B cell (primary cell): ENCODE measurements around the gene OR2C3. TPM values are rescaled to one million over a fixed set of nuclear protein-coding genes. Genes with fewer than 3 reads are reported as not detected.
A peak's percentile ranks its signal among the peaks of the same experiment; 100 is the strongest.
"Not testable (repeated sequence)": the region's sequence is repeated elsewhere in the genome, so short reads cannot be mapped to it uniquely, and the experiment has no call there.

Experiments
- ATAC-seq: fragments of 200-7000 bp; cut with Tn5 transposase; one replicate; pipeline ENCODE4 v1.10.0; 2021; ENCODE audit warnings: low read depth, mild to moderate bottlenecking, moderate number of reproducible peaks, moderate library complexity
- CTCF ChIA-PET: fragments of 350-600 bp; sonication (Branson Sonifier 250); formaldehyde crosslinking; loops from one replicate; lab custom pipeline; 2021; ENCODE audit warnings: antibody characterized with exemption, inconsistent platforms; lab: Charles Lee
- POLR2A ChIA-PET: fragments of 350-600 bp; sonication (Branson Sonifier 250); formaldehyde crosslinking; loops from one replicate; lab custom pipeline; 2021; ENCODE audit warnings: antibody characterized with exemption; lab: Charles Lee
- DNase-seq: peaks from one replicate; pipeline ENCODE4 v3.0.0; 2013
- H2AFZ ChIP-seq: 2 replicates; pipeline ENCODE4 v1.6.1; 2012; ENCODE audit warnings: mild to moderate bottlenecking, low read depth, low read length; ENCODE audit not compliant: insufficient read depth, poor library complexity, severe bottlenecking
- H3K27ac ChIP-seq, 2 donors: 1 replicate in 1 of 2; 2 replicates in 1 of 2; pipeline ENCODE4 v1.5.1; 2012 to 2013; ENCODE audit warnings: low read length in 2 of 2, mild to moderate bottlenecking in 2 of 2, moderate library complexity in 1 of 2
- H3K27me3 ChIP-seq, 4 experiments: fragments of 200-600 bp in 1 of 4; sonication (generic) in 1 of 4; replicated peaks in 1 of 4; 1 replicate in 2 of 4; 2 replicates in 2 of 4; pipeline versions ENCODE4 v1.6.1 to v1.7.0; 2013 to 2016; ENCODE audit warnings: low read length in 3 of 4, mild to moderate bottlenecking in 2 of 4, mixed read lengths in 1 of 4, moderate library complexity in 1 of 4; ENCODE audit not compliant: insufficient read depth in 4 of 4, control insufficient read depth in 3 of 4; ENCODE audit errors: control extremely low read depth in 1 of 4
- H3K36me3 ChIP-seq, 2 experiments: replicated peaks in 1 of 2; 1 replicate in 1 of 2; 2 replicates in 1 of 2; pipeline versions ENCODE4 v1.6.1 to v1.7.1; 2013; ENCODE audit warnings: low read length in 1 of 2; ENCODE audit not compliant: insufficient read depth in 2 of 2, control insufficient read depth in 1 of 2; ENCODE audit errors: control extremely low read depth in 1 of 2, extremely low read depth in 1 of 2
- H3K4me1 ChIP-seq, 2 donors: fragments of 200-600 bp in 1 of 2; sonication (generic) in 1 of 2; 1 replicate in 1 of 2; 2 replicates in 1 of 2; pipeline versions ENCODE4 v1.5.1 to v1.6.1; 2013 to 2017; ENCODE audit warnings: low read length in 2 of 2; ENCODE audit not compliant: control insufficient read depth in 2 of 2, insufficient read depth in 2 of 2
- H3K4me2 ChIP-seq: replicated peaks from 2 replicates; pipeline ENCODE3; 2012; ENCODE audit warnings: mild to moderate bottlenecking, low read depth, low read length; ENCODE audit not compliant: poor library complexity, severe bottlenecking
- H3K4me3 ChIP-seq, 5 experiments: fragments of 200-600 bp in 1 of 5; sonication (generic) in 1 of 5; 1 replicate in 3 of 5; 2 replicates in 2 of 5; pipeline versions ENCODE4 v1.5.1 to v1.7.0; 2011 to 2016; ENCODE audit warnings: low read length in 4 of 5, mild to moderate bottlenecking in 4 of 5, low read depth in 2 of 5, control low read depth in 1 of 5, moderate library complexity in 1 of 5; ENCODE audit not compliant: insufficient read depth in 1 of 5; ENCODE audit errors: control extremely low read depth in 1 of 5, extremely low read depth in 1 of 5
- H3K79me2 ChIP-seq: fragments of 200-600 bp; sonication (generic); one replicate; pipeline ENCODE4 v1.6.0; 2016; ENCODE audit warnings: low read length; ENCODE audit not compliant: control insufficient read depth, insufficient read depth
- H3K9ac ChIP-seq: fragments of 200-600 bp; sonication (generic); 2 replicates; pipeline ENCODE4 v1.6.1; 2017; ENCODE audit warnings: mild to moderate bottlenecking, low read length, moderate library complexity
- H3K9me3 ChIP-seq, 3 donors: one replicate each; pipeline versions ENCODE4 v1.6.1 to v1.7.1; 2013; ENCODE audit warnings: low read length in 2 of 3; ENCODE audit not compliant: control insufficient read depth in 2 of 3, insufficient read depth in 1 of 3; ENCODE audit errors: control extremely low read depth in 1 of 3
- H4K20me1 ChIP-seq: 2 replicates; pipeline ENCODE4 v1.6.0; 2012; ENCODE audit warnings: mild to moderate bottlenecking, low read length; ENCODE audit not compliant: insufficient read depth, control insufficient read depth, poor library complexity, severe bottlenecking
- H3K27ac Mint-ChIP-seq: one replicate; pipeline ENCODE4 v1.8.0; 2021; ENCODE audit warnings: mixed read lengths
- H3K27me3 Mint-ChIP-seq: one replicate; pipeline ENCODE4 v1.8.0; 2021; ENCODE audit warnings: mixed read lengths
- H3K4me1 Mint-ChIP-seq: one replicate; pipeline ENCODE4 v1.8.0; 2021; ENCODE audit warnings: mixed read lengths
- H3K4me3 Mint-ChIP-seq: one replicate; pipeline ENCODE4 v1.8.0; 2021; ENCODE audit warnings: mixed read lengths
- H3K9me3 Mint-ChIP-seq: one replicate; pipeline ENCODE4 v1.8.0; 2022; ENCODE audit warnings: mixed read lengths; ENCODE audit not compliant: insufficient read depth
- EZH2 ChIP-seq: IDR thresholded peaks from 2 replicates; pipeline ENCODE4 v1.6.1; 2012; ENCODE audit warnings: borderline replicate concordance, low read depth, mild to moderate bottlenecking, moderate library complexity, low read length; ENCODE audit not compliant: insufficient read depth, poor library complexity, severe bottlenecking
- WGBS: methylation state at CpG from one replicate; pipeline ENCODE4 v1.1.5; 2013; ENCODE audit warnings: missing lambda C conversion rate; ENCODE audit not compliant: insufficient coverage; 5-methylcytosine and 5-hydroxymethylcytosine counted together
- intact Hi-C: fragments of 100-400 bp; cut with micrococcal nuclease; formaldehyde crosslinking; loops from one replicate; pipeline ENCODE4 v1.10.0; 2022
- polyA plus RNA-seq: library from polyadenylated mRNA; depleted of rRNA; stranded (reverse); fragments of >200 nt; gene quantifications from 2 replicates; pipeline ENCODE4 v1.2.3, GENCODE V29; 2012
- total RNA-seq, 2 donors: library from RNA; stranded (reverse); fragments of 120-200 nt in 1 of 2; gene quantifications; 1 replicate in 1 of 2; 2 replicates in 1 of 2; pipeline versions ENCODE4 v1.2.3 to v1.2.4, GENCODE V29; 2013 to 2022
- TF ChIP-seq, protein P1 (sequence below): fragments of 200-600 bp; IDR thresholded peaks from one replicate; pipeline ENCODE4 v1.8.0; 2022; ENCODE audit warnings: antibody characterized with exemption, mild to moderate bottlenecking

OR2C3 gene
- total and polyA plus RNA-seq, 2 donors (not counting 1 experiment from before 2014, with no cell fraction given), result not detected

DNA sequence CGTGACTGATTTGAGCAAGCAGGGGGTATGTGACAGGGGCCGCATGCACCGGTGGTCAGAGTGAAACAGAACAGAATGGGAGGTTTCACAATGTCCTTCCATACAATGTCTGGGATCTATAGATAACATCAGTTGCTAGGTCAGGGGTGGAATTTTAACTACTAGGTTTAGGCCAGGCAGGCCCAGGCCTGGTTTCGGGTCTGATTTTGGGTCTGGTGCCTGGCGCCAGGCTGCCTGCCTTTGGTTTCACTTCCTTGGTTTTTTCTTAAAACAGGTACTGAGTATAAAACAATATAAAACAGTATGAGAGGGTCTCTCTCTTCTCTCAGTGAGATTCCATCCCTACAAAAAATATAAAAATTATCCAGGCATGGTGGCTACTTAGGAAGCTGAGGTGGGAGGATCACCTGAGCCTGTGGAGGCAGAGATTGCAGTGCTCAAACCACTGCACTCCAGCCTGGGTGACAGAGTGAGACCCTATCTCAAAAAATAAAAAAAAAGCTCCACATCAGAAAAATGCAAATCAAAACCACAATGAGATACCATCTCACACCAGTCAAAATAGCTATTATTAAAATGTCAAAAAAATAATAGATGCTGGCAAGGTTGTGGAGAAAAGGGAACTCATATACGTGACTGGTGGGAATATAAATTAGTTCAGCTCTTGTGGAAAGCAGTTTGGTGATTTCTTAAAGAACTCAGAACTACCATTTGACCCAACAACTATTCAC is 59.7 kb downstream of the OR2C3 start:
- H3K27ac Mint-ChIP-seq, result peak overlapping the region; percentile 98
- intact Hi-C loops, result loop anchor here (1.0 to 5.0 kb wide), 3 partner anchors 36 to 909 kb away; partner anchors contain the start of genes CNST and TFB2M
- Histone ChIP-seq H3K27ac (peak overlapping the region; percentile 63 to 88), H2AFZ (peak overlapping the region; percentile 49), H3K4me1 (peaks cover 15 to 18% of the 10 kb centered on the region in 2 donors), H3K4me2 (peak overlapping the region; percentile 60)
- not testable (repeated sequence) for H3K27me3 ChIP-seq, H3K9ac ChIP-seq, H4K20me1 ChIP-seq, H3K36me3 ChIP-seq, H3K79me2 ChIP-seq, H3K4me3 ChIP-seq, H3K9me3 Mint-ChIP-seq, H3K27me3 Mint-ChIP-seq, H3K9me3 ChIP-seq
- peak; percentile 60 for DNase-seq
- peak overlapping the region; percentile 68 for H3K4me3 Mint-ChIP-seq
- 41% methylated on average over 3 of the region's 6 CpGs for WGBS
- peak; percentile 71 for ATAC-seq
- POLR2A ChIA-PET, result interaction anchor here (1.3 kb wide), 1 partner anchor 39 kb away, joined by 3 read pairs; no protein-coding TSS in a partner anchor
- CTCF ChIA-PET, result interaction anchor here (1.0 to 4.8 kb wide), 8 partner anchors 10 to 104 kb away, joined by 3 to 56 read pairs (median 6); no protein-coding TSS in a partner anchor
- peaks cover 37% of the 10 kb centered on the region for H3K4me1 Mint-ChIP-seq

DNA sequence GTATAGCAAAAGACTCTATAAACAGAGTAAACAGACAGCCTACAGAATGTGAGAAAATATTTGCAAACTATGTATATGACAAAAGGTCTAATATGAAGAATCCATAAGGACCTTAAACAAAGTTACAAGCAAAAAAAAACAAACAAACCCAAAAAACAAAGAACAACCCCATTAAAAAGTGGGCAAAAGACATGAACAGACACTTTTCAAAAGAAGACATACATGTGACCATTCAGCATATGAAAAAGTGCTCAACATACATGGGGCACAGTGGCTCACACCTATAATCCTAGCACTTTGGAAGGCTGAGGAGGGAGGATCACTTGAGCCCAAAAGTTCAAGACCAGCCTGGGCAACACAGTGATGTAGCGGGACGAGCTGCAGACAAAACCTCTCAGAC is 60.4 kb downstream of the OR2C3 start:
- H4K20me1 ChIP-seq, result no peaks in the 10 kb centered on the region
- no peak overlapping the region for H3K4me3 ChIP-seq
- H3K4me2 ChIP-seq, result peak overlapping the region; percentile 2
- H3K27me3 ChIP-seq, result no peaks in the 10 kb centered on the region
- POLR2A ChIA-PET, result no interaction called here
- peaks cover 15 to 19% of the 10 kb centered on the region in 2 donors for H3K4me1 ChIP-seq
- TF ChIP-seq, protein P1, sequence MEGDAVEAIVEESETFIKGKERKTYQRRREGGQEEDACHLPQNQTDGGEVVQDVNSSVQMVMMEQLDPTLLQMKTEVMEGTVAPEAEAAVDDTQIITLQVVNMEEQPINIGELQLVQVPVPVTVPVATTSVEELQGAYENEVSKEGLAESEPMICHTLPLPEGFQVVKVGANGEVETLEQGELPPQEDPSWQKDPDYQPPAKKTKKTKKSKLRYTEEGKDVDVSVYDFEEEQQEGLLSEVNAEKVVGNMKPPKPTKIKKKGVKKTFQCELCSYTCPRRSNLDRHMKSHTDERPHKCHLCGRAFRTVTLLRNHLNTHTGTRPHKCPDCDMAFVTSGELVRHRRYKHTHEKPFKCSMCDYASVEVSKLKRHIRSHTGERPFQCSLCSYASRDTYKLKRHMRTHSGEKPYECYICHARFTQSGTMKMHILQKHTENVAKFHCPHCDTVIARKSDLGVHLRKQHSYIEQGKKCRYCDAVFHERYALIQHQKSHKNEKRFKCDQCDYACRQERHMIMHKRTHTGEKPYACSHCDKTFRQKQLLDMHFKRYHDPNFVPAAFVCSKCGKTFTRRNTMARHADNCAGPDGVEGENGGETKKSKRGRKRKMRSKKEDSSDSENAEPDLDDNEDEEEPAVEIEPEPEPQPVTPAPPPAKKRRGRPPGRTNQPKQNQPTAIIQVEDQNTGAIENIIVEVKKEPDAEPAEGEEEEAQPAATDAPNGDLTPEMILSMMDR, result no peak
- TF ChIP-seq EZH2, result no peak
- no peaks in the 10 kb centered on the region for H3K36me3 ChIP-seq
- Mint-ChIP-seq H3K4me1 (peaks cover 38% of the 10 kb centered on the region), H3K27ac (peak overlapping the region; percentile 98), H3K27me3 (no peaks in the 10 kb centered on the region), H3K9me3 (no peaks in the 10 kb centered on the region), H3K4me3 (peak overlapping the region; percentile 68)
- WGBS, result no CpG with 5 or more reads among the region's 2 CpGs
- CTCF ChIA-PET, result interaction anchor here (0.7 to 4.8 kb wide), 6 partner anchors 11 to 372 kb away, joined by 3 to 56 read pairs (median 6); partner anchors contain the start of gene ZNF669
- H3K79me2 ChIP-seq, result no peaks in the 10 kb centered on the region
- H3K9ac ChIP-seq, result no peak overlapping the region
- H3K27ac ChIP-seq, result peak overlapping the region; percentile 63 to 88
- peaks cover 0 to 3% (median 2%) of the 10 kb centered on the region in 3 donors for H3K9me3 ChIP-seq
- ATAC-seq, result no peak
- H2AFZ ChIP-seq, result peak overlapping the region; percentile 49
- no peak for DNase-seq
- intact Hi-C loops, result loop anchor here (1.0 to 5.0 kb wide), 3 partner anchors 35 to 908 kb away; partner anchors contain the start of genes CNST and TFB2M

Other genes starting within 250 kb of the OR2C3 start
- gene ZNF496, start 204.6 kb downstream of the OR2C3 start, total RNA-seq, result 22.6 and 23.1 TPM in 2 replicates
- gene ZNF496, start 204.6 kb downstream of the OR2C3 start, polyA plus RNA-seq, result 8.5 and 9.9 TPM in 2 replicates
- gene NLRP3, start 120.3 kb downstream of the OR2C3 start, total RNA-seq, result 1.00 and 1.4 TPM in 2 replicates
- 1.7 and 2.9 TPM in 2 replicates for gene NLRP3, start 120.3 kb downstream of the OR2C3 start, polyA plus RNA-seq
- gene OR2B11, start 78.3 kb downstream of the OR2C3 start, total RNA-seq, result not detected in 2 replicates
- gene OR2B11, start 78.3 kb downstream of the OR2C3 start, polyA plus RNA-seq, result not detected in 2 replicates
- gene GCSAML, start 12.7 kb upstream of the OR2C3 start, total RNA-seq, result not detected in 2 replicates
- gene GCSAML, start 12.7 kb upstream of the OR2C3 start, polyA plus RNA-seq, result 0.04 TPM in 1 of 2 replicates, not detected in the other
- not detected in 2 replicates for gene OR2G2, start 51.9 kb upstream of the OR2C3 start, total RNA-seq
- not detected in 2 replicates for gene OR2G2, start 51.9 kb upstream of the OR2C3 start, polyA plus RNA-seq
- not detected in 2 replicates for gene OR2G3, start 69.1 kb upstream of the OR2C3 start, total RNA-seq
- not detected in 2 replicates for gene OR2G3, start 69.1 kb upstream of the OR2C3 start, polyA plus RNA-seq
- not detected in 2 replicates for gene OR13G1, start 143.3 kb upstream of the OR2C3 start, total RNA-seq
- not detected in 2 replicates for gene OR13G1, start 143.3 kb upstream of the OR2C3 start, polyA plus RNA-seq
- not detected in 2 replicates for gene OR6F1, start 180.2 kb upstream of the OR2C3 start, total RNA-seq
- not detected in 2 replicates for gene OR6F1, start 180.2 kb upstream of the OR2C3 start, polyA plus RNA-seq
- not detected in 2 replicates for gene OR14K1, start 202.2 kb upstream of the OR2C3 start, total RNA-seq
- gene OR14K1, start 202.2 kb upstream of the OR2C3 start, polyA plus RNA-seq, result not detected in 2 replicates
- gene OR14A2, start 211.7 kb upstream of the OR2C3 start, total RNA-seq, result not detected in 2 replicates
- gene OR14A2, start 211.7 kb upstream of the OR2C3 start, polyA plus RNA-seq, result not detected in 2 replicates
- gene OR1C1, start 224.1 kb upstream of the OR2C3 start, total RNA-seq, result not detected in 2 replicates
- gene OR1C1, start 224.1 kb upstream of the OR2C3 start, polyA plus RNA-seq, result not detected in 2 replicates